ENCODE measurements around the gene FHIT.

DNA sequence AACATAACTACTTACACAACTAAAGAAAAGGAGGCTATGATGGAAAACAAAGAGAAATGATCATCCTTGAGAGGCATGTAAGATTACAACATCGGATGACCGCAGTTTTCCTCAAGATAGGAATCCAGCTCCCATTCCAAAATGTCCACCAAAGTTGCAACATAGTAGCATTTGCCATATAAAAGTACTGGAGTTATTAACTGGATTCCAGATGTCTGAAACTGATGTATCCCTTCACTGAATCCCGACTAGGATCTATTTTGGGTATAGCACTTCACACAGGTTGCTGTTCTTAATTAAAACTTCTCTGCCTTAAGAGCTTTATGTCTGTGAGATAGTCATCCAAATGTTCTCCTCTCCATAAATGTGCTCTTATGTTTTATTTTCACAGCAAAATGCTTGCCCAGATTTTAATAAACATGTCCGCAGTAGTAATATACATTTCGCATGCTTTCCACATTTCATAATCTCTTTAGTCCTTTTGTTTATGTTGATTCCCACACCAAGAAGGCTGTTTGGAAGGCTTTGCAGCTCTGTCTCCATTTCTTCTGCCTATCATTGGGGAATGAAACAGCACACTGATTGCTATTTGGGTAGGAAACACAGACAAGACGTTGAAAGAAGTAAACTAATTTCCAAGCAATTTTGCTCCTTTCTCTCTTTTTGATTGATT, 1484.9 kb downstream of the FHIT start:
- TF ChIP-seq, protein P1, sequence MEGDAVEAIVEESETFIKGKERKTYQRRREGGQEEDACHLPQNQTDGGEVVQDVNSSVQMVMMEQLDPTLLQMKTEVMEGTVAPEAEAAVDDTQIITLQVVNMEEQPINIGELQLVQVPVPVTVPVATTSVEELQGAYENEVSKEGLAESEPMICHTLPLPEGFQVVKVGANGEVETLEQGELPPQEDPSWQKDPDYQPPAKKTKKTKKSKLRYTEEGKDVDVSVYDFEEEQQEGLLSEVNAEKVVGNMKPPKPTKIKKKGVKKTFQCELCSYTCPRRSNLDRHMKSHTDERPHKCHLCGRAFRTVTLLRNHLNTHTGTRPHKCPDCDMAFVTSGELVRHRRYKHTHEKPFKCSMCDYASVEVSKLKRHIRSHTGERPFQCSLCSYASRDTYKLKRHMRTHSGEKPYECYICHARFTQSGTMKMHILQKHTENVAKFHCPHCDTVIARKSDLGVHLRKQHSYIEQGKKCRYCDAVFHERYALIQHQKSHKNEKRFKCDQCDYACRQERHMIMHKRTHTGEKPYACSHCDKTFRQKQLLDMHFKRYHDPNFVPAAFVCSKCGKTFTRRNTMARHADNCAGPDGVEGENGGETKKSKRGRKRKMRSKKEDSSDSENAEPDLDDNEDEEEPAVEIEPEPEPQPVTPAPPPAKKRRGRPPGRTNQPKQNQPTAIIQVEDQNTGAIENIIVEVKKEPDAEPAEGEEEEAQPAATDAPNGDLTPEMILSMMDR (IDR thresholded peaks at IDR 0.05; ENCODE audit: low read depth, low read length, poor library complexity, severe bottlenecking), result no peak
- no peak for TF ChIP-seq EZH2phosphoT487 (IDR thresholded peaks at IDR 0.05; ENCODE audit: borderline replicate concordance, low read length)
